ENCODE results near the gene NPLOC4.

The NPLOC4 gene

DNA sequence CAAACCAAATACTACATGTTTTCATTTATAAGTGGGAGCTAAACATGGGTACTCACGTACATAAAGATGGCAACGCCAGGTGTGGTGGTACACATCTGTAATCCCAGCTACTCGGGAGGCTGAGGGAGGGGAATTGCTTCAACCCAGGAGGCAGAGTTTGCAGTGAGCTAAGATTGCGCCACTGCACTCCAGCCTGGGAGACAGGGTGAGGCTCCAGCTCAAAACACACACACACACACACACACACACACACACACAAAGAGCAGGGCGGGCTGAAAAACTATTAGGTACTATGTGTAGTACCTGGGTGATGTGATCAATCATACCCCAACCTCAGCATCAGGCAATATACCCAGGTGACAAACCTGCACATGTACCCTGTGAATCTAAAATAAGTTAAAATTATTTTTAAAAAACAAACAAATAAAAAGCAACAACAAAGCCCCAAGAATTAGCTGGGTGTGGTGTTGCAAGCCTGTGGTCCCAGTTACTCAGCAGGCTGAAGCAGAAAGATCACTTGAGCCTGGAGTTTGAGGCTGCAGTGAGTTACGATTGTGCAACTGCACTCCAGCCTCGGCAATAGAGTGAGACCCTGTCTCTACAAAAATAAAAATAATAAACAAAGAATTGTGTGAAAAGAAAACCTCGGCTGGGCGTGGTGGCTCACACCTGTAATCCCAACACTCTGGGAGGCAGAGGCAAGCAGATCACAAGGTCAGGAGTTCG is 72.9 kb downstream of the NPLOC4 start:
- DNase-seq: no peak

DNA sequence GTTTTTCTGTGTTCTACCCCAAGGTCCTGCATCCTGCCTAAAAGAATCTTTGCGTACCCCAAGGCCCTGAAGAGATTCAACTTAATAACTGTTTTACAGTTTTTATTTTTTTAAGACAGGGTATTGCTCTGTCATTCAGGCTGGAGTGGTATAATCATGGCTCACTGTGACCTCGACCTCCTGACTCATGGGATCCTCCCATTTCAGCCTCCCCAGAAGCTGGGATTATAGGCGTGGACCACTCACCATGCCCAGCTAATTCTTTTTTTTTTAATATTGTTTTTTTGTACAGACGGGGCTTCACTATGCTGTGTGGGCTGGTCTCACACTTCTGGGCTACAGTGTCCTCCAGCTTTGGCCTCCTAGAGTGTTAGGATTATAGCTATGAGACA is 75.4 kb downstream of the NPLOC4 start:
- no peak for DNase-seq

- no peak for DNase-seq
Measured at GRCh38 chr17:81558941-81559806, 77.7 kb downstream of the NPLOC4 start.

- DNase-seq: no peak
Measured at GRCh38 chr17:81558115-81558468, 78.8 kb downstream of the NPLOC4 start.

- no peak for DNase-seq
Measured at GRCh38 chr17:81557276-81558114, 79.4 kb downstream of the NPLOC4 start.

- DNase-seq: no peak
Measured at GRCh38 chr17:81556863-81557262, 80.0 kb downstream of the NPLOC4 start.

- DNase-seq: no peak
Measured at GRCh38 chr17:81556175-81556691, 80.7 kb downstream of the NPLOC4 start.

- DNase-seq: no peak
Measured at GRCh38 chr17:81553616-81554181, 83.2 kb downstream of the NPLOC4 start.

DNA sequence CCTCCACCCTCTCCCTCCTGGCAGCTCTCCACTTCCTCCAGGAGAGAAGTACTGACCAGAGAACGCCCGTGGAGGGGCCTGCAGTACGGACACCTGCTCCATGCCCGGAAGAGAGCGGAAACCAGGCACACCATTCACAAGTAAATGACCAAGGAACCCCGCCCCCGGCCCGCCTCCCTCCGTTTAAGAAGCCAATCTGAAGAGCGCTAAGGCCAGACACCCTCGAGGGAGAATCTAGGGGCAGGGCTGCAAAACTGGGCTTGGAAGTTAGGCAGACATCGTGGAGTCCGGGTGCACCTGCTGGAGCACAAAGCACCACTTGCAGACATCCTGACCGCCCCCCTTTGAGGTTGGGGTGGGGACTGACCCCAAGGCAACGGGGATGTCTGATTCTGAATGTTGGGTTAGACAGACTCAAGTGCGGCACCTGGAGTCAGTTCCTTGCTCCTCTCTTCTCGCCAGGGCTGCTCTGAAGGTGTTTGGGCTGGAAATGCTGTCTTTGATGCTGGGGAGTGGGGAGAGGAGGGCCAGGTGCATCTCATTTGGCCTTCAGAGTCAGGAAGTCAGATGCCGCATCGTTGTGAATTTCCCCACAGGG is 83.8 kb downstream of the NPLOC4 start:
- DNase-seq: peak; percentile 70 to 72

- DNase-seq: peak; percentile 74 to 85
Measured at GRCh38 chr17:81552244-81553017, 84.5 kb downstream of the NPLOC4 start, which contains the start of gene FAAP100. Gene FAAP100 (minus strand): TSS chr17:81552353. CDS start chr17:81552330, 23 bp downstream.

- DNase-seq: peak in 1 of 2 donors; percentile 13
Measured at GRCh38 chr17:81551458-81552243, 85.3 kb downstream of the NPLOC4 start.

GRCh38 chr17:81550830-81551457 is 86.0 kb downstream of the NPLOC4 start:
- no peak for DNase-seq

- no peak for DNase-seq
Measured at GRCh38 chr17:81550285-81550684, 86.6 kb downstream of the NPLOC4 start.

- DNase-seq: no peak
Measured at GRCh38 chr17:81549826-81550225, 87.1 kb downstream of the NPLOC4 start.

DNA sequence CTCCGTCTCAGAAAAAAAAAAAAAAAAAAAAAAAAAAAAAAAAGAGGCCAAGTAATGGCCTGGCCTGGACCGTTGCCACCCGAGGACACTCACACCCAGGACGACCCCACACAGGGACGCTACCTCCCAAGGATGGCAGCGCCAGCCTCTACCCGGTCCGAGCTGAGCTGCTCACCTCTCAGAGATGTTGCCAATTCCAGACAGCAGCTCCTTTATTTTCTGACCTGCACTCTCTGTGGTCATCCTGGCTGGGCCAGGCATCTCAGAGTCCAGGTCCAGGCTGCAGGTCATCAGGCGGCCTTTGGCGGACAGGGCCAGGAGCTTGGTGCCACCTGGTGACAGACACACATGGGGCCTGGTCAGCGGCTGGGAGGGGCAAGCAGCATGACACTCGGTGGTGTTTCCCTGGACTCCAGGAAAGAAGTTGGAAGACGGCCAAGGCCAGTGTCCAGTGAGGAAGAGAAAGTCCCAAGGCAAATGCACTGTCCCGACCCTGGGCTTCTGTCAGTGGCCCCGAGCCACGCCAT is 87.8 kb downstream of the NPLOC4 start:
- DNase-seq: no peak

DNA sequence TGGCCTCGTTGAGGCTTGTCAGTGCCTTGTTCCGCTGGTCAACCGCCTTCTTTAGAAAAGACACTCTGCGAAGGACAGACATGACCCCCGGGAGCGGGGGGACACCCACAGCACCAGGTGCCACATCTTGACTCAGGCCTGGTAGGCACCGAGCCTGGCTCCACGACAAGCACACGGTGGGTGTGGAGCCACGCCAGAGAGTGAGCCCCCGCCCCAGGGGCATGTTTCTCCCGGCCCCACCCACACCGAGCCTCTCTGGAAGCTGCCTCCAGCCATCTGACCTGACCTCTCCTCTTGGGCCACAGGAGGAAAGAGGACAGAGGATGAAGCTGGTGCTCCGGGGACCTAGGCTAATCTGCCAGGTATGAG is 89.3 kb downstream of the NPLOC4 start:
- no peak for DNase-seq

GRCh38 chr17:81546906-81547613 is 89.9 kb downstream of the NPLOC4 start:
- no peak for DNase-seq

DNA sequence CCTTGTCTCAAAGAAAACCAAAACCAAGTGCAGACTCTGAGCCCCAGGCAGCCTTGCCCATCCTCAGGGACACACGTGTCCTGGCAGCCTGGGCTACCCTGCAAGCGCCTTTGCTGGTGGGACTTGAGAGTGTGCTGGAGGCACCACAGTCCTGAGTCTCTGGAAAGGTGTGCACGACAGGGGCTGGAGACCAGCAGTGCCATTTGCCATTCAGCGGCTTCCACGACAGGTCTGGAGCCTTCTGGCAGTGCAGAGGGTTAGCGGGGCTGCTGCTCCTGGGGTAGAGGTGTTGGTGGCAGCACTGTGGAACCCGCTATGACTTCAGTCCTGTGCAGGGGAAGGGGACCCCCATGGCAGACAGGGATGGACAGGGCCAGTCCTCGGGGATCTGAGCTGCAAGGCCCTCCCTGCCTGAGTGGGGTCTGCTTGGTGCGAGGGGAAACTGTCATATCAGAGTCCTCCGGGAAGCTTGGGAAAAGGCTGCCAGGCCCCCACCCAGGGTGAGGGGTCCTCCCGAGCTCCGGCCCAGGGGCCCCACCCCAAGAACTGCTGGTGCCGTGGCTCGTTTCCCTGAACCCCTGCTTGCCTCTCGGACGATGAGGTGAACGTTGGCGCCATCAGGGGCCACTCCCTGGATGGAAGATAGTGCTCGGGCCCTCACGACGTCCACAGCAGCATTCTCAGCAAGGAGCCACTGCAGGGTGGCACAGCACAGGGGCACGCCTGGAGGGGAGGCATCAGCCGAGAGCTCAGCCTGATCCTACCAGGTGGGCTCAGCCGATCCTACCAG is 91.6 kb downstream of the NPLOC4 start:
- no peak for DNase-seq
